GM19240 (cell line): Measurements from ENCODE around the gene AP5B1.
A peak's percentile ranks its signal among the peaks of the same experiment; 100 is the strongest.

Experiments used
- DNase-seq: peaks from one replicate; pipeline ENCODE4 v3.0.0; 2011; ENCODE audit warnings: low spot score; ENCODE audit not compliant: insufficient read length

AP5B1 gene

GRCh38 chr11:65786008-65786785 is 5.4 kb upstream of the AP5B1 start:
- DNase-seq = no peak

GRCh38 chr11:65785319-65786007 is 4.7 kb upstream of the AP5B1 start:
- no peak for DNase-seq

DNA sequence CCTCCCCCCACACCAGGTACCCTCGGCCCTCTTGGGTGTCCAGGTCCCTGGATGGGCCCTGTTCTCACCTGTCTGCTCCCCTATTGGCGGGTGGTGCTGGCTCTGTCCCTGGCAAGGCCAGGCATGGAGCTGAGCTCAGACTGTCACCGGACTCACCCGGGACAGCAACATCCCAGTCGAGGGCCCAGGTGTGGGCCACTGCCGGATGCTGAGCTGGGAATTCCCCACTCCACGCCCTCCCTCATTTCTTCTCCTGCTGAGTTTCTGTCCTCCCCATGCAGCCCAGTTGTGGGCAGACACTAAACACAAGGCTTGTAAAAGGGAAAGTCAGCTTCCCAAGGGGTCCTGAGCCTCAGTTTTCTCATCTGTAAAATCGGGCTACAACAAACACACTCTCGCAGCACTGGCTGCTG is 2.0 kb upstream of the AP5B1 start:
- no peak for DNase-seq

GRCh38 chr11:65781962-65782815 is 1.4 kb upstream of the AP5B1 start:
- no peak for DNase-seq

DNA sequence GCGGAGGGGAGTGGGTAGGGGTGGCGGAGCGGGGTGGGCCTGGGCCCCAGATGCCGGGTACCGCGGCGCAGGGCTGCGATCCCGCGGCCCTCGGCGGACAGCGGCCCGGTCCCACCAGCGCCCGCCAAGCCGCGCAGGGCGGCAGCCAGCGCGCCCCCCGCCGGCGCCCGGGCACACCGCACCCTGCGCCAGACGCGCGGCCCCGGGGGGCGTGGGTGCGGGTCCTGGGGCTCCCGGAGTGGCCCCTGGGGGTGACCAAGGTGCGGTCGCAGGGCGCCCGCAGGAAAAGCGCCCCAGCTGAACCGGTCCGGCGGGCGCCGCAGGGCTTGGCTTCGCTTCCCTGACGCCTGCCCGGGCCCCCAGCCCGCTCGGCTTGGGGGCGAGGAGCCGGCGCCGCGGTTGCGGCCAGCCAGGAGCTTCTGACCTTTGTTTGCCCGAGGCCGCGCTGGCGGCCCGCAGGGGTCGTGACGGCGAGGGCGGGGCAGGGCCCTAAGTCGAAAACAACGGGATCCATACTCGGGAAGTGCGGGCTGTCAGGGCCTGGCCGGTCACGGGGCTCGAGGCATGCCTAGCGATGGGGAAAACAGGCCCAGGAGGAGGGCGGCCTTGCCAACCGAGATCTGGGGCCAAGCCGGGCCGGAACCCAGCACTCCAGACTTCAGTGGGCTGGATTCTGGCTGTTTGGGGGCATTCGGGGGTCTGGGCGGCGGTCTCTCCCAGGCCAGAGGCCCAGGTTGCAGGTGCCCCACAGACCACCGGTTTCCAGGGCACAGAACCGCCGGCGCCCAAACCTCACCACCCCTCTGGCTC is 581 bp upstream of the AP5B1 start:
- DNase-seq = no peak

DNA sequence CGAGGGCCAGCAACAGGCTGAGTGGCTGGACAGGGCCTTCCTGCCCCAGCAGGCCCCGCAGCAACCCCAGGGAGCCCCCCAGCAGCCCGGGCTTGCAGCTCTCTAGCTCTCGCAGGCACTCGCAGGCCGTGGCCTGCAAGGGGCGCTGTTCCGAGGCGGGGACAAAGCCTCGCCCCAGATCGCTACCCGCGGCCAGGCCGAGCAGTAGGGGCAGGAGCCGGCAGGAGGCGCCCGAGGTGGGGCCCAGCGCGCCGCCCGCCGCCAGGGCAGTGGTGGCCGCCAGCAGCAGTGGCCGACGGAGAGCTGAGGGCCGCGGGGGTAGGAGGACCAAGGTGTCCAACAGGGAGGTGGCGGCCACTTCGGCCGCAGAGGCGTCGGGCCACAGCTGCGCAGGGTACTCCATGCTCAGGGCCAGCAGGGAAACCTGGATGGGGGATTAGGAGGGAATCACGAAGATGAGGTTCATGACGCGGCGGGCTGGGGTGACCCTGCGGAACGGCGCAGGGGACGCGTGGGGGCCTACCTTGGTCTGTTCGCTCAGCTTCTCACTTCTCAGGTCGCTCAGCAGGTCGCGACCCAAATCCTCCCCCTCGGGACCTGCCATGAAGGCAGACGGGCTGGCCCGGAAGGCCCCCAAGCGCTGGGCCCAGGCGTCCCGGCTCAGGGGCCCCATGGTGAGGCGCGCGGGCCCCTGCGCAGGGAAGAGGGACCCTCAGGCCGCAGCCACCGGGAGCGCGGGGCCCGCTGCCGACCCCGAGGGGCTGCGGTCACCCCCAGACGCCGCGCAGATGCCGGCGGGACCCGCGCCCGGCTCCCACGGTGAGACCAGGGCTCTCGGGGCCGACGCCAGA is 632 bp downstream of the AP5B1 start:
- DNase-seq = peak; percentile 79

- DNase-seq = no peak
Measured at GRCh38 chr11:65779669-65779918, 1.2 kb downstream of the AP5B1 start.

- no peak for DNase-seq
Measured at GRCh38 chr11:65778901-65779668, 1.7 kb downstream of the AP5B1 start.

GRCh38 chr11:65778431-65778900 is 2.3 kb downstream of the AP5B1 start:
- DNase-seq = no peak

- DNase-seq = no peak
Measured at GRCh38 chr11:65777821-65778361, 2.9 kb downstream of the AP5B1 start.

DNA sequence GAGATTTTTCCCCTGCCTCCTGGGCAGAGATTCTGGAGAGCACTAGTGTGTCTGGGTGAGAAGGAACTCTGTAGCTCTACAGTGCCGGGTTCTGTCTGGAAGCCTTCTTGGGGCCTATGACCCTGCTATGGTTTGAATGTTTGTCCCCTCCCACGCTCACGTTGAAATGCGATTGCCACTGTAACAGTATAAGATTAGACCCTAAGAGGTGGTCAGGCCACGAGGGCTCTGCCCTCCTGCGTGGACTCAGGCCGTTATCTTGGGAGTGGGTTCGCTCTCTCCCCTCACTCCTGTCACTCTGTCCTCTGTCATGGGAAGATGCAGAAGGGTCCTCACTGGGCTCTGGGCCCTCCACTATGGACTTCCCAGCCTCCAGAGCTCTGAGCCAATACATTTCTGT is 3.5 kb downstream of the AP5B1 start:
- no peak for DNase-seq

DNA sequence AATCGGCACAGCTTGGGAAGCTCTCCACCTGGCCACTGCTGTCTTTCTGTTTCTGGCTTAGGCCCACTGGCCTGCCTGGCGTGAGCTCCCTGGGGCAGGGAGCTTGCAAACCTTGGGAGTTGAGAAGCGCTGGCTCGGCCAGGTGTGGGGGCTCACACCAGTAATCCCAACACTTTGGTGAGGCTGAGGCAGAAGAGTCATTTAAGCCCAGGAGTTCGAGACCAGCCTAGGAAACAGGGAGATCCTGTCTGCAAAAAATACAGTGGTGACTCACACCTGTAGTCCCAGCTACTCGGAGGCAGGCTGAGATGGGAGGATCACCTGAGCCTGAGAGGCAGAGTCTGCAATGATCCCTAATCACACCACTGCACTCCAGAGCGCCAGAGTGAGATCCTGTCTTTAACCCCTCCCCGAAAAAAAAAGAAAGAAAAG is 4.0 kb downstream of the AP5B1 start:
- DNase-seq = no peak

DNA sequence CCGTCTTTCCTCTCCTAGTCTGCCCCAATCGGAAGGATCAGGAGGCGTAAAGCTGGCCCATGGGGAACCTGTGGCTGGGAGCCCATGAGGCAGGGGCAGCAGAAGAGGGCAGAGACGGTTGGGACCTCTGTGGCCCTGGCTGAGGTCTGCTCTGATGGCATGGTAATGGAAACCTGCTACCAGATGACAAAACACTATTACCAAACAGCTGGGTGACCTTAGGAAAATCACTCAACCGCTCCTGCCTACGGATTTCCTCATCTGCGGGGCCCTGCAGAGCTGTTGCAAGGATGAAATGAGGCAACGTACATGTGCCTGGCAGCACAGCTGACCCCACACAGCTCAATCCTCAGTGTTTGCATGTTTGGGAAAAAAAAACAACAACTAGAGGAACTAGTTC is 4.6 kb downstream of the AP5B1 start:
- no peak for DNase-seq

DNA sequence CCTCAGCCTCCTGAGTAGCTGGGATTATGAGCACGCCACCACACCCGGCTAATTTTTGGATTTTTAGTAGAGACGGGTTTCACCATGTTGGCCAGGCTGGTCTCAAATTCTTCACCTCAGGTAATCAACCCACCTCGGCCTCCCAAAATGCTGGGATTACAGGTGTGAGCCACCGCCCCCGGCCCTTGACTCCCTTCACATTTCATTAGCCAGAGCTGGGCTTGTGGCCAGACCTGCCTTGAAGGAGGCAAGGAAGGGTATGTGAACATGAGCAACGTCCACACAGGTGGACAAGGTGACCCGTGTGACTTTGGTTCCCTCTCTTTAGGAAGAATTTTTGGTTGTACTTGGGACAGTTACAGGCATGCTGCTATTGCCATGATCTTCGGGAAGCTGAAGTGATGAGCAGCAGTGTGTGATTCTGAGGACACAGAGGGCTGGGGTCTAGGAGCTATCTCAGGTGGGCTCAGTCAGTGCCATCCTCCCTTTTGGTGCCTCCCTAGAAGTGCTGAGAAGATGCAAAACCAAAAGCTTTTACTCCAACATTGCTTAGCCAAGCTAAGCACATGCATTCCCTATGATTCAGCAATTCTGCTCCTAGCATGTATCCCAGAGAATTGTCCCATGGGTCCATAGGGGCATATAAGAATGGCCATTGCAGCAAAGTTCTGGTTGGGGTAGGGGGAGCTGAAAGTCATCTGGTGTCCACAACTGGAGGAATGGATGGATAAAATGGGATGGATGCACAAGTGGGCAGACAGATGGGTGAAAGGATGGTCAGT is 6.1 kb downstream of the AP5B1 start:
- DNase-seq = no peak

DNA sequence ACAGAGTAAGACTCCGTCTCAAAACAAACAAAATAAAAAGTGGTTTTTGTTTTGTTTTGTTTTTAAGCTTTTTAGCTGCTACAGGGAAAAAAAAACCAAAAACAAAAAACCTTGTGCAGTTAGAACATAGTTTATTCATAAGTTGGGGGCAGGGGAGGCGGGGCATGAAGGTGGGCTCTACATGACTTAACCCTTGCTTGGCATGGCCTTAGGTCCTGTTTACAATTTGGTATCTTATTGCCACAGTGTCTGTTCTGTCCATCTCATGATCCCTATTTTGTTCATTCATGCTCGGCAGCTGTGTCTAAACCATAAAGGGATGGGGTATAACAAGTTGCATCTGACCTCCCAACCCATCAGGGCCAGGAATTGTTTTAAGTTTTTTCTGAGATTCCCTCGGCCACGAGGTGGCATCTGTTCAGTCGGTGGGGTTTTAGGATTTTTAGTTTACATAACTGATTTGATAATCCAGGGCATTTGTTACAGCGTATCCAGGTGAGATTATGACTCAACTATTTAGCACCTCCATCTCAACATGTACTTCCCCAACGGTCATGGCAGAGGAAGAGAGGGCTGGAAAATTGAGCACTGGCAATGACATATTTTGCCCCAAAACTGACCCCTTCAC is 6.9 kb downstream of the AP5B1 start:
- no peak for DNase-seq

- no peak for DNase-seq
Measured at GRCh38 chr11:65771589-65772112, 9.1 kb downstream of the AP5B1 start.

GRCh38 chr11:65770951-65771567 is 9.7 kb downstream of the AP5B1 start:
- no peak for DNase-seq
